ENCODE data around the gene EMID1. TPM values are rescaled to one million over a fixed set of nuclear protein-coding genes. Genes with fewer than 3 reads are reported as not detected.

Gene EMID1
- total RNA-seq, 3 donors from 2014 or later (not counting 1 experiment from before 2014, with no cell fraction given), result 0.59 to 1.3 (median 0.65) TPM

- no peak for ATAC-seq
- no peak overlapping the region for H3K4me3 ChIP-seq (ENCODE audit: low read length)
- H3K4me1 ChIP-seq (ENCODE audit: control insufficient read depth, insufficient read depth, low read length), result no peaks in the 10 kb centered on the region
- no peaks in the 10 kb centered on the region for H3K9me3 ChIP-seq (ENCODE audit: control insufficient read depth, insufficient read depth, low read length)
- TF ChIP-seq CTCF (IDR thresholded peaks at IDR 0.05), result no peak
- Mint-ChIP-seq H3K9me3 (no peaks in the 10 kb centered on the region), H3K27ac (no peak overlapping the region), H3K4me3 (no peak overlapping the region), H3K4me1 (no peaks in the 10 kb centered on the region), H3K36me3 (no peaks in the 10 kb centered on the region), H3K27me3 (ENCODE audit: low read depth in 2 of 2) (peaks cover 0 to 3% of the 10 kb centered on the region in 2 donors)
- H3K36me3 ChIP-seq (ENCODE audit: control insufficient read depth, insufficient read depth, low read length), result no peaks in the 10 kb centered on the region
- 93% methylated on average over 8 of the region's 8 CpGs for WGBS (ENCODE audit: insufficient coverage)
- intact Hi-C loops (cut with micrococcal nuclease), result no loop called here
- no peaks in the 10 kb centered on the region for H3K27me3 ChIP-seq (ENCODE audit: control insufficient read depth, insufficient read depth, low read length)
- no peak for DNase-seq
- H3K27ac ChIP-seq (ENCODE audit: low read length), result no peak overlapping the region
These were observed 51.1 kb downstream of the EMID1 start for GRCh38 chr22:29256606-29257325.

DNA sequence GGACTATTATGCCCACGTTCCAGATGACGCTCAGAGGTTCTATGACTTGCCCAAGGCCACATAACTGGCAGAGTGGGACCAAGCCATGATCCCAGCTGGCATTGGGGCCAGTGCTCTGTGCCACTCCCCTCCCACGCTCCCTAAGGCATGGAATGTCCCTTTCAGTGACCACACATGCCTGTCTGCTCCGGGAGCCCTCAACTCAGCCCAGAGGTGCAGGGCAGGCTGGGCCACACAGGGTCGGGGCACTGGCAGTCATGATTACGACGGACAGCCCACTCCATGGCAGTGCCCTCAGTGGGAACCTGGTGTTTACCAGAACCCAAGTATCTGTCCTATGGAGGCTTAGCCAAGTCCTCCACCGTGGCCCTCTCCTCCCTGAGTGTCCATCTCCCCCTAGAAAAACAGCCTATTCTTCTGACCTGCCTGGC lies 52.1 kb downstream of the EMID1 start:
- no peak for TF ChIP-seq CTCF (IDR thresholded peaks at IDR 0.05)
- Mint-ChIP-seq H3K27me3 (ENCODE audit: low read depth in 2 of 2) (no peaks in the 10 kb centered on the region), H3K36me3 (no peaks in the 10 kb centered on the region), H3K9me3 (no peaks in the 10 kb centered on the region), H3K4me1 (no peaks in the 10 kb centered on the region), H3K27ac (no peak overlapping the region), H3K4me3 (no peak overlapping the region)
- Histone ChIP-seq H3K27ac (ENCODE audit: low read length) (no peak overlapping the region), H3K27me3 (ENCODE audit: control insufficient read depth, insufficient read depth, low read length) (no peaks in the 10 kb centered on the region), H3K36me3 (ENCODE audit: control insufficient read depth, insufficient read depth, low read length) (no peaks in the 10 kb centered on the region), H3K4me3 (ENCODE audit: low read length) (no peak overlapping the region), H3K4me1 (ENCODE audit: control insufficient read depth, insufficient read depth, low read length) (no peaks in the 10 kb centered on the region), H3K9me3 (ENCODE audit: control insufficient read depth, insufficient read depth, low read length) (no peaks in the 10 kb centered on the region)
- intact Hi-C loops (cut with micrococcal nuclease), result no loop called here
- ATAC-seq (no peak), DNase-seq (no peak)
- 73% methylated on average over 8 of the region's 8 CpGs for WGBS (ENCODE audit: insufficient coverage)

- Mint-ChIP-seq H3K4me3 (no peak overlapping the region), H3K36me3 (no peaks in the 10 kb centered on the region), H3K4me1 (no peaks in the 10 kb centered on the region), H3K27ac (no peak overlapping the region), H3K9me3 (no peaks in the 10 kb centered on the region), H3K27me3 (ENCODE audit: low read depth in 2 of 2) (no peaks in the 10 kb centered on the region)
- Histone ChIP-seq H3K36me3 (ENCODE audit: control insufficient read depth, insufficient read depth, low read length) (no peaks in the 10 kb centered on the region), H3K27me3 (ENCODE audit: control insufficient read depth, insufficient read depth, low read length) (no peaks in the 10 kb centered on the region), H3K4me1 (ENCODE audit: control insufficient read depth, insufficient read depth, low read length) (no peaks in the 10 kb centered on the region), H3K4me3 (ENCODE audit: low read length) (no peak overlapping the region), H3K9me3 (ENCODE audit: control insufficient read depth, insufficient read depth, low read length) (no peaks in the 10 kb centered on the region), H3K27ac (ENCODE audit: low read length) (no peak overlapping the region)
- 93% methylated on average over 17 of the region's 17 CpGs for WGBS (ENCODE audit: insufficient coverage)
- no peak for TF ChIP-seq CTCF (IDR thresholded peaks at IDR 0.05)
- intact Hi-C loops (cut with micrococcal nuclease), result no loop called here
- ATAC-seq (no peak), DNase-seq (no peak)
These were observed 52.9 kb downstream of the EMID1 start for GRCh38 chr22:29258407-29259252.

Data from natural killer cell (primary cell).